GM21528 (cell line): ENCODE data around the gene HEATR3.

ENCODE experiments used
- ATAC-seq: cut with Tn5 transposase; IDR thresholded peaks from one replicate; pipeline ENCODE4 v1.9.1; 2021; ENCODE audit warnings: mild to moderate bottlenecking, moderate library complexity; ENCODE audit not compliant: unreplicated experiment, low FRiP score

The HEATR3 gene

DNA sequence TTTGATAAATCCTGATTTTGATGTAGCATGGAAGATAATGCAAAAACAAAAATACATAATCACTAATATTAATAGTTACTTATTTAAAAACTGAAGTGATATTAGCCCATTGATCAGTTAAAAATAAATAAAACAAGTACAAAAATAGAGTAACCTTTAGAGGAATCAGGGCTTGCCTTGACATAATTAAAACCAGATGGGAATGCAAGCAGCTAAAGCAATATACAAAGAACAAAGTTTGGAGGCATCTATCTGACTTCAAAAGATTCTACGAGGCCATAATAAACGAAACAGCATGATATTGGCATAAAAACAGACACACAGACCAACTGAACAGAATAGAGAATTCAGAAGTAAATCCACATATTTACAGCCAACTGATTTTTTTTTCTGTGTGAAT, 15.0 kb upstream of the HEATR3 start:
- ATAC-seq, result no peak

DNA sequence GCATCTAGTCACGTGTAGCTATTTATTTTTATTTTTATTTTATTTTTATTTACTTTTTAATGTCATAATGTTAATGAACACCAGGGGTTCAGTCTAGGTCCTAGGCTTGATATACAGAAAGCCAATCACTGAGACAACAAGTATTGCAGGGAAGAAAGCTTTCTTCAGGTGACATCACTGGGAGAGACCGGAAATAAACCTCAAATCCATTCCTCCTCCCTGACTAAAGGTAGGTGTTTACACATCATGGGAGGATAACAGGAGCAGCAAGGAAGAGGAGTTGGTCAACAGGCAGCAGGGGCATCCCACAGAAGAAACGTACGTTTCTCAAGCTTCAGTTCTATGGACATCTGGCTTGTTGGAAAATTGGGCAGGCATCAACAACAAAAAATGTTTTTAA, 9.5 kb upstream of the HEATR3 start:
- ATAC-seq, result no peak

DNA sequence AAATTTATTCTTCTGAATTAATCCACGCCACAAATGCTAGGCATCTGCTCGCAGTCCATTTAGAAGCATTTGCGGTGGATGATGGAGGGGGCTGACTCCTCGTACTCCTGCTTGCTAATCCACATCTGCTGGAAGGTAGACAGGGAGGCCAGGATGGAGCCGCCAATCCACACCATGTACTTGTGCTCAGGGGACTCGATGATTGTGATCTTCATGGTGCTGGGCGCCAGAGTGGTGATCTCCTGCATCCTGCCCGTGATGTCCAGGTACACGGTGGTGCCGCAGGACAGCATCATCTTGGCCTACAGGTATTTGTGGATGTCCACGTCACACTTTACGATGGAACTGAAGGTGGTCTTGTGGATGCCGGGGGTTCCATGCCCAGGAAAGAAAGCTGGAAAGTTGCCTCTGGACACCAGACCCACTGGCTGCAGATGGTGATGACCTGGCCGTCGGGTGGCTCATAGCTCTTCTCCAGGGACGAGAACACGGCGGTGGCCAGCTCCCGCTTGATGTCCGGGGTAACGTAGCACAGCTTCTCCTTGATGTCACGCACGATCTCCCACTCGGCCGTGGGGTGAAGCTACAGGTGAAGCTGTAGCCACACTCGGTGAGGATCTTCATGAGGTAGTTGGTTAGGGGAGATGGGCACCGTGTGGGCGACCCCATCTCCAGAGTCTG, 7.5 kb upstream of the HEATR3 start:
- ATAC-seq, result no peak

DNA sequence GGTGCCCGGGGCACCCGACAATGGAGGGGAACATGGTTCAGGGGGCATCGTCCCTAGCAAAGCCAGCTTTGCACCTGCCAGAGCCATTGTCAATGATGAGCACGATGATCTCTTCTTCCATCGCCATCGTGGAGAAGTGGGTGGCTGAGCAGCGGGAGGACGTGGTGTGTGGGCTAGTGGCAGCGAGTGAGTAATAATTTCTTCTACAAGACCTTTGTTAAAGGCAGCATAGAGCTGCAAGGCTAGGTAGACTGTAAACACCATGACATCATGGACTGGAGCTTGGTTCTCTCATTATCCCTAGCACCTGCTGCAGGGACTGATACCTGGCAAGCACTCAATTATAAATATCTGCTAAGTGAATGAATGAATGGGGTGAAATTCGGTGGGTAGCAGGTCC, 6.7 kb upstream of the HEATR3 start:
- no peak for ATAC-seq

DNA sequence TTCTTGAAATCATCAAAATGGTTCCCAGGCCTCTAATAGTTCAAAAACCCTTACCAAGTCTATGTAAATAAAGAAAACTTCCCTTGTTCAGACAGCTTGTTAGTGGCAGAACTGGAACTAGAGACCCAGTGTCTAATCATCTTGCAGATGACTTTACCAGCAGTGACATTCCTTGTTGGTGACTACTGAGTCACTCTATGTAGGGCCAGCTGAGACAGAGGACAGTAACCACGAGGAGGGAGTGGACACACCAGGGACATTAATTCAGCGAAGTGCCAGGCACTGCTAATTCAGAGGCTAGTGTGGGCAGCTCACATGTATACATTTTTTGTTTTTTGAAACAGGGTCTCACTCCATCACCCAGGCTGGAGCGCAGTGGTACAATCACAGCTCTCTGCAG, 6.1 kb upstream of the HEATR3 start:
- ATAC-seq, result no peak

DNA sequence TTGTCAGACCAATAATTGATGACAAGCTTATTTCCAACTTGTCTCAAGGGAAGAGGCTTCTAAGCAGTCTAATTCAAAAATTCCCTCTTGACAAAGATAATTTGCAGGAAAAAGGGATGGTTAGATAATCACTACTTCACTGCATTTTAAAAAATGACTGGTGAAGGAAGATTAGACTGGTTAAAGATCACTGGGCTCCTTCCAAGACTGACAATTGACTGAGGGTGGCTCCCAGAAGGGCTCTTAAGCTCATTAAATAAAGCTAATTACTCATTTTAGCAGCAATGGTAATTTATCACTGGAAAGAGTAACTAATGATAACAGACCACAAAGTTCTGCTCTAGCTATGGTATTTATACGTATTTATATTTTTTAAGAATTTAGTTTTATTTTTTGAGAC, 4.4 kb upstream of the HEATR3 start:
- ATAC-seq, result no peak

DNA sequence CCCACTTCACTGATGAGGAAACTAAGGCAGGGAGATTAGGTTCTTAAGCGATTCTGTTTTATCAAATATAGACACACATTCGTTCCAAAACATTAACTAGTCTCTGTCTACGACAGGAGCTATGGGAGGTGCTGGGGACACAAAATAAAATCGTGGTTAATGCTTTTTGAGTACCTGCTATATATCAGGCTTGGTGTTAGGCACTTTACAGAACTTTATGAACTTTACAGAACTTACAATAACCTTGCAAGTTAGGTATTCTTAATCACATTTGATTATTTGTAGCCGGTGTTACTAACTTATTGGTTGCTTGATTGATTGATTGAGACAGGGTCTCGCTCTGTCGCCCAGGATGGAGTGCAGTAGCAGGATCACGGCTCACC, 538 bp upstream of the HEATR3 start:
- no peak for ATAC-seq

DNA sequence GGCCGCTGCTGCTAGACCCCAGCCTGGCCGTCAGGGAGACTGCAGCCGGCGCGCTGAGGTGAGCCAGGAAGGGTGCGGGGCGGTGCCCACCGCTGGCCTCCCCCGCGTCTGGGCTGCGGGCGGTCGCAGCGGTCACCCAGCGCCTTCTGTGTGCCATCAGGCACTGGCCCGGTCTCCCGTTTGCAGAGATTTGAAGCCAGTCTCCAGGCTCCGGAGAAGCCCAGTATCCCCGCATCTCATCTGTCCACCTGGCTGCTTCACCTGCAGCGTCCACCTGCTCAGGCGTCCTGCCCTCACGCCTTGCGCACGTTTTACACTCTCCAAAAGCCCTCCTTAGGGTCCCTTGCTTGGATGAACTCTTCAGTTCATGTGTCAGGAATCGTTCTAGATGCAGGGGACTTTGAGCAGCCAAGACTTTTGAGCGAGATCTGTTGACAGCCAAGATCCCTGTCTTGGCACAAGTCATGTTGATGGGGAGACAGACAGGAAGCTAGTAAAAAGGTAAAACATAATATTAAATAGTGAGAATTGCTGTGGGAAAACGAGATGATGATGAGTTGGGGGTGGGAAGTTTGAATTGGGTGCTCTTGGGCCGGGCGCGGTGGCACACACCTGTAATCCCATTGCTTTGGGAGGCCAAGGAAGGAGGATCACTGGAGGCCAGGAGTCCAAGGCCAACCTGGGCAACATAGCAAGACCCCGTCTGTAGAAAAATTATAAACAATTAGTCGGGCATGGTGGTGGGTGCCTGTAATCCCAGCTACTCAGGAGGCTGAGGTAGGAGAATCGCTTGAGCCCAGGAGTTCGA, 916 bp downstream of the HEATR3 start:
- no peak for ATAC-seq

DNA sequence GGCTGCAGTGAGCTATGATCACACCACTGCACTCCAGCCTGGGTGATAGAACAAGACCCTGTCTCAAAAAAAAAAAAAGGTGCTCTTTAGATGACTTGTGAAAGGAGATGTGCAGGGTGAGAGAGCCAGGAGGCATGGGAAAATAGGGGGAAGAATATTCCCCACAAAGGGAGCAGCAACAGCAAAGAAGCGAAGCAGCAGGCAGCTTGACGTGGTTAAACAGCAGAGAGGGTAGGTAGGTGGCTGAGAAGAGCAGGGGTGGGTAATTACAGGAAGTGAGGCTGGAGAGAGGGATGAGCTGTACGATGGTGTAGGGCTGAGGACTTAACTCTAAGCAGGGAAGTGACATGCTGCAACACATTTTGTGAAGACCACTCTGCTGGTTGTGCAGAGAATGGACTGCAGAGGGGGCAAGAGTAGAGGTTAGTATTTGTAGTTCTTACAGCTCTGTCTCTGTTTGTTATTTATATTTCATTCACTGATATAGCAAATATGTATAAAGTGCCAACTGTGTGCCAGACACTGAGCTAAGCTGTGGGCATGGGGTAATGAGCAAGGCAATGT, 1.6 kb downstream of the HEATR3 start:
- ATAC-seq, result no peak

DNA sequence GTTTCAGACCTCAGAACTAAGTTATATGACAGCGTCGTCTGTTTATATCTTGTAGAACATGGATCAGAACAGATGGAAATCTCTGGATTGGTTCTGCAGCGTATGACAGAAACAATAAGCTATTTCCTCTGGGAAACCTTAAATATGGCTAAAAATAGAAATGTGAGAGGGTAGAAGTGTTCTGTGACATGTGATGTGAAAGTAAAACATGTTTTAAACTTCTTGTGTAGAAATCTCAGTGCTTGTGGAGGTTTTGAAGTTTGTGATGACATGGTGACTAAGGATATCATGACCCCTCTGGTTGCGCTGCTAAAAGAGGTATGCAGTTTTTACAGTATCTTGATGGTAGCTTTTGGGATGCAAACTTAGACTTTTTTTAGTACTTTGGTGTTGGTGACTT, 2.8 kb downstream of the HEATR3 start:
- no peak for ATAC-seq

DNA sequence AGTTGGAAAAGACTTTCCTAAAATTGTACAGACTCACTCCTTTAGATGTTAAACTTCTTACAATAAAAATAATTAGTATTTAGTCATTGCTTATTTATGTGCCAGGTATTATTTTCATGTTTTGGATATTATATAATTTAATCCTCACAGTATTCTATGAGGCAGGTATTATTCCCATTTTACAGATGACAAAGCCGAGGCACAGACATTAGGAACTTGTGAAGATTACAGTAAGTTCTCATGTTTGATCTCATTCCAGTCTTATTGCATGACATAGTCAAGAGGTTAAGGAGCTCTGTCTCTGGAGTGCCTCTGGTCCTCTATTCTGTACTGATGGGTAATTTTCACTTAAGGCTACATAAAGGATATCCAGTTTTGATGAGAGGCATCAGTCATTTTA, 3.3 kb downstream of the HEATR3 start:
- no peak for ATAC-seq

DNA sequence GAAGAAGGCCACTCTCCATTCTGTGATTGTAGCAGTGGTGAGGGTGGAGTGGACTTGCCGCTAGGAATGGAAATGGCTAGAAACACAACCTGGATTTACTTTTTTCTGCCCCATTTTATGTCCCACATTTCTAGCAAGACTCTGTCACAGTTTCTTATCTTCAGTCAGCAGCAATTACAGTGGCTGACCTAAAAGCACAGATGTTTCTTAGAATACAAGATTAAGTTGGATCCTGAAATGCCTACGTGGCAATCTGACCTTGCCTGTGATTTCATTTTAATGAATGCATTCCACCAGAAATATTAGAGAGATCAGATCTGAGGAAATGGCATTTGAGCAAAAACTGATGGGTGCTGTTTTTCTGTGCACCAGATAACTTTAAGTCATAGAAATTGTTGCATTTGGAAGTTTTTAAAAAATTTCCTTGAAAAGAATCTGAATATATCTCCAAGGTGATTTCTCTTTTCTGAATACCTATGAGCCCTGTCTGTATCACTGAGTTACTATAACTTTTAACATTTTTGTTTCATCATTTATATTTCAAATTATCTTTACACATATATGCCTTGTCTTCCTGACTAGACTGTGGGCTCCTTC, 5.4 kb downstream of the HEATR3 start:
- no peak for ATAC-seq

DNA sequence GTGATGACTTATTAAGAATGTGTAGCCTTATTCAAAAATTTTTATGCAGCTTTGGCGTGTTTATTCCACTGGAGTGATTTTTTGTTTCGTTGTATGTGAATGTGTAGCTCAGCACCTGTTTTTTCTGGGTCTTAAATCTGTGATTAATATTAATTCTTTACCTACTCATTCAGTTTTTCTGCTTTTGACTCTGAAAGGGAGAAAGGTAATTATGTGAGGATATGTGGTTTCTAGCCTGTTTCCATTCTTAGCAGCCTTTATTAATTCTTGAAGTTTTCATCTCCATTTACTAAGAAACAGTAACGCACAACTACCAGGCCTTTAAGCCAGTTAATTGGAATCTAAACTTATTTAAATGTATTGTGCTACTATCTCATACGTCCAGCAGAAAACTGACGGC, 7.0 kb downstream of the HEATR3 start:
- no peak for ATAC-seq

DNA sequence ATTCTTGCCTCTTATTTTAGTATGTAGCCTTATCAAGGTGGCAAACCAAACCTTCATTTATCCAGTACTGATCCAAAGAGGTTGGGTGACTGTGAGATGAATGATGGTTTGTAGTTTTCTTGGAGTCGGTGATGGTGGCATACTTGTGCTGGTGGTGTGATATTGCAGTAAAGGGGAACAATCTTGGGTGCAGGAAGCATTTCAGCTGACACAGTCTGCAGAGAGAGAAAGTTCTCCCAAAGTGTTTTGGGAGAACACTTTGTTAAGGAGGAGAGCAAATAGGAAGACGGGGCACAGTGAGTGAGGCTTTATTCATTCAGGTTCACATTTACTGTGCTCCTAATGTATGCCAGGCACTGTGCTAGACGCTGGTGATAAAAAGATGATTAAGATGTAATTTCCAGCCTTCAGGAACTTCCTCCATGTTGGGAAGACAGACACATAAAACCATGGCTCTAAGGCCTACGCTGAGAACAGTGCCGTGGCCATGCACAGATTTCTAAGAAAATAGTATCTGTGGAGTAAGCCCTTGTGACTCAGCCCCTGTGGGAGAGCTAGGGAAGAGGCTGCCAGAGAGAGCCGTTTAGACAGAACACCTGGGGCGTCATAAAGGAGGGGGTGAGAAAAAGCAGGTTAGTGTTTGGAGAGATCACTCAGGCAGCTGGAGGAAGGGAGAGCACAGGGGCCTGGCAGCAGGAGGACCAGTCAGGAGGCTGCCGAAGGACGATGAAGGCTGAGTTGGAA, 13.8 kb downstream of the HEATR3 start:
- ATAC-seq, result no peak

DNA sequence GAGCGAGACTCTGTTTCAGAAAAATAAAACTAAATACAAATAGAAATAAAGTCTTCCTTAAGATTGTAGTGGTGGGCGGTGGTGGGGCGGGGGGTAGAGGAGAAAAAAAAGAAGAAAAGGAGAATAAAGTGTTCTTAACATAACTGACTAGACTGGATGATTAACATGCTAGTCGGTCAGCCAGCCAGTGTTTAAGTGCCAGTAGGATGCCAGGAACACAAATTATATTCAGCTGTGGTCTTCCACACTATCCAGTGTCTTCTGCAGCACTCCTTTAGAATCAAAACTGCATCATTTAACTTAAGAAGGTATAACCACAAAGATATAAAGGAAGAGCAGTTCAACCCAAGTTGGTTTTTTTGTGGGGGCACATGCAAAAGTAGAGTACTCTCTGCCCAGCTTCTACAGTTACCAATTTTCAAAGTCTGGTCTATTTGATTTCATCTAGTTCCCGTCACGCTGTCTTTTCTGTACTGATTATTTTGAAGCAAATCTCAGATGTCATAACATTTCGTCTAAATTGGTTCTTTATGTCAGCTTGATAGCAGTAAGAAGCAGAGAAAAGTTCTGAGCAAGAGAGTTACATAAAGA, 15.8 kb downstream of the HEATR3 start:
- ATAC-seq, result no peak

DNA sequence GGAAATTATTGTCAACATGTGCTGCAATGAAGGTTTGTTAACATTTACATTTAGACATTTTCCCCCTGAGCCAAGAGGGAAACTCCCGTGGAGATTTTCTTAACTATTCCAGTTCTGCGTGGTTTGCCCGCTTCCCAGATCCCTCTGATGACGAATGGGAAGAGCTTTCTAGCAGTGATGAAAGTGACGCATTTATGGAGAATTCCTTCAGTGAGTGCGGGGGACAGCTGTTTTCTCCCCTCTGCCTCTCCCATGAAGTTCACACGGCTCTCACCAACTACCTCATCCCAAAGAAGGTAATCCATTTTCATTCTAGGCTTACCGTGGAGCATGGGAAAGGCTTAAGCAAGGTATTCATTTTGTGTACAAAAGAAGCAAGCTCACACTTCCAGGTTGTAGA, 18.2 kb downstream of the HEATR3 start:
- ATAC-seq, result no peak

DNA sequence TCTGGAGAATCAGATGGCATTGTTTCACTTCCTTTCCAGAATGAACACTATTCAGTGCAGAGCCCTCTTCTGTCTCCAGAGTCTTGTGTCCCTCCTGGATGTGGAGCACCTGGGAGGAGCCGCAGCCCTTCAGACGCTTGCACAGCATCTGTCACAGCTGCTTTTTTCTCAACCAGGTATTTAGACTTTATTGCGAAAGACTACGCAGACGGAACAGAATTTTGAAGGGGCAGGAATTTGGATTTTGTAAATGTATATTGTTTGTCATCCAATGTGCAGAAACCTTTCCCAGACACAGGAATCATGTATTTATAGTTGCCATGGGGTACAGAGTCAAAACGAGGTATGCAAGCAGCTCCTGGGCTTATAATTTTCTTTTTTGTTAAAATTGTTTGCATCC, 20.4 kb downstream of the HEATR3 start:
- ATAC-seq, result no peak

DNA sequence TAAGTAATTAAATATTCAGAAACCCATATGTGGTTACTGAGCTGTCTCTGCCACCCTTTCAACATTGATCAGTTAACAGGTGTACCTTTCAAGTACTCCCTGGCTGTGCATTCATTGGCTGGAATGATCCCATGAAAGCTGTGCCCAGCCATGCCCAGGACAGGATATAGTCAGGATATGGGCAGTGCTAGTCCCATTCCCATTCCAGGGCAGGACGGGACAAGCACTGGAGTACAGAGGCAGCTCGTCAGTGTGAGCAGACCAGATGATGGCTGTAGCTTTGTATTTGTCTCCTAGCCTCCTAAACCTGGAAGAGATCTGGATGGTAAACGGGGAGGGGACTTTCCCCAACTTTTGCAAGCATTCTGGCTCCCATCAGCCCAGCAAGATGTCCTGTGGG, 22.5 kb downstream of the HEATR3 start:
- ATAC-seq, result no peak

DNA sequence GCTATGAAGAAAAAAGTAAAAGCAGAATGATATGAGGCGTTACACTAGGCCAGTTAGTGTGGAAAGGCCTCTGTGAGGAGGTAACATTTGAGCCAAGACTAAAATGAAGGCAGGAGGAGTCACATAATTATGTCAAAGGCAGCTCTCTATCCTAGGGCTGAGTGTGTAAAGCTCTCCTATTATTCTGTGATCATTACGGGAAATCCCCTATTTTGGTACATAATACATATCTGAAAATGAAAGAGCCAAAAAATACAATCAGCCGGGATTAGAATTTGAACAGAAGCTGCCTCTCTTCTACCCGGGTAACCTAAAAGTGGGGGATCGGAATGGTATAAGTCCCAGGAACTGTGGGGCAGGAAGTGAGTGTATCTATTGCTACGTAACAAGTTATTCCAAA, 27.1 kb downstream of the HEATR3 start:
- ATAC-seq, result no peak
